Activated T-cell treated with anti-CD3 and anti-CD28 coated beads, Interleukin-2, amount 50 U/mL, for 48 hours (primary cell): ENCODE measurements around the gene HLA-DPA1.

ENCODE experiments used
- DNase-seq, 2 experiments: peaks; one replicate each; pipeline ENCODE4 v3.0.0-alpha.2; 2020

HLA-DPA1 gene

GRCh38 chr6:33061987-33062386, 11.5 kb downstream of the HLA-DPA1 start:
- DNase-seq = no peak

- DNase-seq = no peak
Observed at GRCh38 chr6:33057222-33058150, 16.0 kb downstream of the HLA-DPA1 start.

GRCh38 chr6:33053230-33053629, 20.2 kb downstream of the HLA-DPA1 start:
- no peak for DNase-seq

GRCh38 chr6:33052627-33053026, 20.8 kb downstream of the HLA-DPA1 start:
- DNase-seq = no peak

- DNase-seq = no peak
Observed at GRCh38 chr6:33050014-33050810, 23.2 kb downstream of the HLA-DPA1 start.

- DNase-seq = no peak
Observed at GRCh38 chr6:33049323-33050013, 24.0 kb downstream of the HLA-DPA1 start.

- no peak for DNase-seq
Observed at GRCh38 chr6:33040157-33040556, 33.3 kb downstream of the HLA-DPA1 start.

GRCh38 chr6:33036535-33036934, 36.9 kb downstream of the HLA-DPA1 start:
- no peak for DNase-seq

GRCh38 chr6:33034554-33034953, 38.9 kb downstream of the HLA-DPA1 start:
- DNase-seq = no peak

- DNase-seq = no peak
Observed at GRCh38 chr6:33030245-33030644, 43.2 kb downstream of the HLA-DPA1 start.

- DNase-seq = no peak
Observed at GRCh38 chr6:33029328-33030184, 43.9 kb downstream of the HLA-DPA1 start.

GRCh38 chr6:33028220-33028849, 45.1 kb downstream of the HLA-DPA1 start:
- DNase-seq = no peak

- DNase-seq = no peak
Observed at GRCh38 chr6:33024521-33024920, 48.9 kb downstream of the HLA-DPA1 start.

GRCh38 chr6:33023536-33023935, 49.9 kb downstream of the HLA-DPA1 start:
- DNase-seq = no peak

- DNase-seq = no peak
Observed at GRCh38 chr6:33021917-33022316, 51.5 kb downstream of the HLA-DPA1 start.

- DNase-seq = no peak
Observed at GRCh38 chr6:33019372-33019771, 54.1 kb downstream of the HLA-DPA1 start.

GRCh38 chr6:33018904-33019303, 54.5 kb downstream of the HLA-DPA1 start:
- no peak for DNase-seq

GRCh38 chr6:33018418-33018817, 55.0 kb downstream of the HLA-DPA1 start:
- DNase-seq = no peak

- DNase-seq = no peak
Observed at GRCh38 chr6:33017694-33018353, 55.6 kb downstream of the HLA-DPA1 start.

GRCh38 chr6:33017018-33017417, 56.4 kb downstream of the HLA-DPA1 start:
- no peak for DNase-seq

GRCh38 chr6:33015798-33016197, 57.7 kb downstream of the HLA-DPA1 start:
- no peak for DNase-seq
